ENCODE results near the gene CNTN3. TPM values are rescaled to one million over a fixed set of nuclear protein-coding genes. Genes with fewer than 3 reads are reported as not detected.

The CNTN3 gene
- total and polyA plus RNA-seq, 7 donors, result 0.60 to 4.1 (median 1.5) TPM

- Histone ChIP-seq H3K9me3 (no peaks in the 10 kb centered on the region), H3K27me3 (no peaks in the 10 kb centered on the region), H3K4me3 (no peak overlapping the region), H3K27ac (no peak overlapping the region), H3K4me1 (no peaks in the 10 kb centered on the region), H3K36me3 (no peaks in the 10 kb centered on the region)
- TF ChIP-seq CTCF (IDR thresholded peaks at IDR 0.05) (no peak), POLR2AphosphoS5 (IDR thresholded peaks at IDR 0.05) (no peak), POLR2A (IDR thresholded peaks at IDR 0.05) (no peak), EP300 (IDR thresholded peaks at IDR 0.05) (no peak)
- 97 to 98% methylated on average over 2 of the region's 2 CpGs for WGBS, 2 donors
- intact Hi-C loops (cut with DNase I), result no loop called here
- no peak for DNase-seq
Measured at GRCh38 chr3:74599564-74599963, 14.9 kb downstream of the CNTN3 start.

- no peak overlapping the region for H3K4me3 ChIP-seq
- no peak for DNase-seq
- no peak overlapping the region for H3K27ac ChIP-seq
- H3K4me1 ChIP-seq, result no peaks in the 10 kb centered on the region
- no peak for TF ChIP-seq POLR2AphosphoS5 (IDR thresholded peaks at IDR 0.05)
- no peak for TF ChIP-seq POLR2A (IDR thresholded peaks at IDR 0.05)
- TF ChIP-seq EP300 (IDR thresholded peaks at IDR 0.05), result no peak
- no peak for TF ChIP-seq CTCF (IDR thresholded peaks at IDR 0.05)
- no peaks in the 10 kb centered on the region for H3K27me3 ChIP-seq
- H3K9me3 ChIP-seq, result no peaks in the 10 kb centered on the region
- H3K36me3 ChIP-seq, result no peaks in the 10 kb centered on the region
- intact Hi-C loops (cut with DNase I), result no loop called here
- WGBS, 2 donors, result 61 to 87% methylated on average over 3 of the region's 3 CpGs
Measured at GRCh38 chr3:74593152-74593551, 21.3 kb downstream of the CNTN3 start.

GRCh38 chr3:74592359-74592758 lies 22.1 kb downstream of the CNTN3 start:
- Histone ChIP-seq H3K36me3 (no peaks in the 10 kb centered on the region), H3K9me3 (no peaks in the 10 kb centered on the region), H3K27ac (no peak overlapping the region), H3K4me1 (no peaks in the 10 kb centered on the region), H3K4me3 (no peak overlapping the region), H3K27me3 (no peaks in the 10 kb centered on the region)
- 33 to 75% methylated on average over 2 of the region's 2 CpGs for WGBS, 2 donors
- TF ChIP-seq EP300 (IDR thresholded peaks at IDR 0.05), result no peak
- no peak for TF ChIP-seq POLR2A (IDR thresholded peaks at IDR 0.05)
- no peak for TF ChIP-seq CTCF (IDR thresholded peaks at IDR 0.05)
- no peak for TF ChIP-seq POLR2AphosphoS5 (IDR thresholded peaks at IDR 0.05)
- intact Hi-C loops (cut with DNase I), result no loop called here
- no peak for DNase-seq

- Histone ChIP-seq H3K36me3 (no peaks in the 10 kb centered on the region), H3K4me3 (no peak overlapping the region), H3K27ac (no peak overlapping the region), H3K9me3 (no peaks in the 10 kb centered on the region), H3K27me3 (no peaks in the 10 kb centered on the region), H3K4me1 (no peaks in the 10 kb centered on the region)
- intact Hi-C loops (cut with DNase I), result no loop called here
- TF ChIP-seq POLR2AphosphoS5 (IDR thresholded peaks at IDR 0.05) (no peak), CTCF (IDR thresholded peaks at IDR 0.05) (no peak), EP300 (IDR thresholded peaks at IDR 0.05) (no peak), POLR2A (IDR thresholded peaks at IDR 0.05) (no peak)
- no peak for DNase-seq
Measured at GRCh38 chr3:74591946-74592345, 22.5 kb downstream of the CNTN3 start.

- TF ChIP-seq CTCF (IDR thresholded peaks at IDR 0.05) (no peak), POLR2A (IDR thresholded peaks at IDR 0.05) (no peak), POLR2AphosphoS5 (IDR thresholded peaks at IDR 0.05) (no peak), EP300 (IDR thresholded peaks at IDR 0.05) (no peak)
- Histone ChIP-seq H3K27me3 (no peaks in the 10 kb centered on the region), H3K27ac (no peak overlapping the region), H3K36me3 (no peaks in the 10 kb centered on the region), H3K4me1 (no peaks in the 10 kb centered on the region), H3K4me3 (no peak overlapping the region), H3K9me3 (no peaks in the 10 kb centered on the region)
- no peak for DNase-seq
- 70 to 86% methylated on average over 2 of the region's 2 CpGs for WGBS, 2 donors
- intact Hi-C loops (cut with DNase I), result no loop called here
Measured at GRCh38 chr3:74591342-74591741, 23.1 kb downstream of the CNTN3 start.
